ENCODE data around the gene SLF2. TPM values are rescaled to one million over a fixed set of nuclear protein-coding genes. Genes with fewer than 3 reads are reported as not detected.

SLF2 gene
- total RNA-seq, 1 experiment from 2014 or later = 23.1 TPM

DNA sequence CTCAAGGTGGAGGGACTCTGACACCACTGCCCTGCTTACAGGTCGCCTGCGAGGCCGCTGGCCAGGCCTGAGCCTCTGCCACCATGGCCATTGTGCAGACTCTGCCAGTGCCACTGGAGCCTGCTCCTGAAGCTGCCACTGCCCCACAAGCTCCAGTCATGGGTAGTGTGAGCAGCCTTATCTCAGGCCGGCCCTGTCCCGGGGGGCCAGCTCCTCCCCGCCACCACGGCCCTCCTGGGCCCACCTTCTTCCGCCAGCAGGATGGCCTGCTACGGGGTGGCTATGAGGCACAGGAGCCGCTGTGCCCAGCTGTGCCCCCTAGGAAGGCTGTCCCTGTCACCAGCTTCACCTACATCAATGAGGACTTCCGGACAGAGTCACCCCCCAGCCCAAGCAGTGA, 89.7 kb downstream of the SLF2 start:
- H3K27ac Mint-ChIP-seq = no peak overlapping the region; a peak in 1 of 7 replicates
- Histone ChIP-seq H3T11ph (ENCODE audit: low read length) (no peak overlapping the region), H3K79me1 (ENCODE audit: insufficient read depth, low read depth, low read length, poor library complexity, severe bottlenecking) (no peaks in the 10 kb centered on the region), H2BK12ac (ENCODE audit: insufficient read length, low read depth, low read length) (no peak overlapping the region), H2AFZ (ENCODE audit: low read length) (no peak overlapping the region), H3K27ac (ENCODE audit: insufficient read length, low read depth, low read length) (no peak overlapping the region), H3K79me2 (ENCODE audit: insufficient read depth, low read length) (no peaks in the 10 kb centered on the region; the same call in 1 of the 2 replicates), H3K56ac (ENCODE audit: insufficient read length, low read depth, low read length) (no peak overlapping the region), H3K4ac (ENCODE audit: low read depth, low read length) (no peak overlapping the region), H3K4me2 (ENCODE audit: insufficient read depth, insufficient read length, low read length) (no peak overlapping the region), H2AK5ac (ENCODE audit: insufficient read length, low read length) (no peak overlapping the region), H2BK5ac (ENCODE audit: insufficient read length, low read length) (no peak overlapping the region), H4K8ac (replicated peaks; ENCODE audit: insufficient read length, low read depth, low read length) (no peak overlapping the region), H4K20me1 (ENCODE audit: control insufficient read depth, insufficient read depth, insufficient read length) (no peaks in the 10 kb centered on the region), H3K14ac (ENCODE audit: insufficient read depth, low read length) (no peak overlapping the region), H2BK20ac (ENCODE audit: low read depth, low read length, poor library complexity, severe bottlenecking) (no peak overlapping the region), H3K18ac (ENCODE audit: insufficient read length, low read depth, low read length) (no peak overlapping the region), H3K23me2 (ENCODE audit: insufficient read length, low read depth, low read length, poor library complexity, severe bottlenecking) (peaks cover 27% of the 10 kb centered on the region), H3K9ac (ENCODE audit: extremely low read depth, insufficient read length, low read length) (no peak overlapping the region), H4K5ac (ENCODE audit: insufficient read length, low read depth, low read length) (no peak overlapping the region), H2BK15ac (ENCODE audit: low read depth, low read length) (no peak overlapping the region), H3K23ac (ENCODE audit: insufficient read length, low read depth, low read length) (no peak overlapping the region), H3K4me1 (ENCODE audit: insufficient read depth, low read length) (peaks cover 2% of the 10 kb centered on the region; the same call in 1 of the 2 replicates), H2BK120ac (ENCODE audit: low read depth, low read length, poor library complexity, severe bottlenecking) (no peak overlapping the region), H3K9me3 (ENCODE audit: control insufficient read depth, low read depth, low read length) (no peaks in the 10 kb centered on the region), H4K91ac (ENCODE audit: insufficient read length, low read depth, low read length) (no peak overlapping the region), H3K27me3 (ENCODE audit: insufficient read depth, low read length) (no peaks in the 10 kb centered on the region)
- no CpG with 5 or more reads among the region's 11 CpGs for WGBS (ENCODE audit: extremely low coverage, insufficient read length, low lambda C conversion rate)
- peaks cover 19 to 46% (median 41%) of the 10 kb centered on the region in 3 experiments; a peak in 6 of 7 replicates for H3K36me3 Mint-ChIP-seq (ENCODE audit: insufficient read depth in 1 of 3, low read depth in 3 of 3)
- no peak for DNase-seq
- TF ChIP-seq, protein P1, sequence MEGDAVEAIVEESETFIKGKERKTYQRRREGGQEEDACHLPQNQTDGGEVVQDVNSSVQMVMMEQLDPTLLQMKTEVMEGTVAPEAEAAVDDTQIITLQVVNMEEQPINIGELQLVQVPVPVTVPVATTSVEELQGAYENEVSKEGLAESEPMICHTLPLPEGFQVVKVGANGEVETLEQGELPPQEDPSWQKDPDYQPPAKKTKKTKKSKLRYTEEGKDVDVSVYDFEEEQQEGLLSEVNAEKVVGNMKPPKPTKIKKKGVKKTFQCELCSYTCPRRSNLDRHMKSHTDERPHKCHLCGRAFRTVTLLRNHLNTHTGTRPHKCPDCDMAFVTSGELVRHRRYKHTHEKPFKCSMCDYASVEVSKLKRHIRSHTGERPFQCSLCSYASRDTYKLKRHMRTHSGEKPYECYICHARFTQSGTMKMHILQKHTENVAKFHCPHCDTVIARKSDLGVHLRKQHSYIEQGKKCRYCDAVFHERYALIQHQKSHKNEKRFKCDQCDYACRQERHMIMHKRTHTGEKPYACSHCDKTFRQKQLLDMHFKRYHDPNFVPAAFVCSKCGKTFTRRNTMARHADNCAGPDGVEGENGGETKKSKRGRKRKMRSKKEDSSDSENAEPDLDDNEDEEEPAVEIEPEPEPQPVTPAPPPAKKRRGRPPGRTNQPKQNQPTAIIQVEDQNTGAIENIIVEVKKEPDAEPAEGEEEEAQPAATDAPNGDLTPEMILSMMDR (conservative IDR thresholded peaks at IDR 0.05) = no peak
- H3K4me3 Mint-ChIP-seq = no peak overlapping the region
- peaks cover 17 to 22% of the 10 kb centered on the region in 2 experiments for H3K4me1 Mint-ChIP-seq
- no peaks in the 10 kb centered on the region for H3K27me3 Mint-ChIP-seq (ENCODE audit: low read depth)
- H3K9me3 Mint-ChIP-seq = no peaks in the 10 kb centered on the region; a peak in 2 of 5 replicates

Data from H9 (cell line).